NCI-H146 (cell line): ENCODE measurements around the gene ADRM1.

Experiments used
- DNase-seq: peaks from one replicate; lab custom pipeline; 2025; lab: John Stamatoyannopoulos, UW

The ADRM1 gene

DNA sequence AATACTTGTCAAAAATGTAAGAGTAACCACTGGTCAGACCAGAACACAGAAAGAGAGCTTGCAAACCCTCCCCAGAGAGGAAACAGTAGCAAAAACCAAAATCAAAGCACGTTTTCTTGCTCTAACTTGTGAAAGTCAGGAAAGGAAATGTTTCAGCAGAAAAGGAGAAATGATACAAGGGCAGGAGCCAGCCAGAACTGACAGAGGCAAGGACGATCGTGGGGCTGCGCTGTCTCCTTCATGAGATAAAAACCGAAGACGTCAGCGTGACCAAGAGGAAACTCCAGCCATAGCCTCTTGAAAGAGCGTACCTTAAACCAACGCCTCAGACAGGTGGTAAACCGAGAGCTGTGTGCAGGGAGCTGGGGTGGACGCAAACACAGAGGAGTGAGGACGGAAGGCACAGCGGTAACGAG is 36.9 kb downstream of the ADRM1 start:
- no peak for DNase-seq

GRCh38 chr20:62342910-62343309 is 40.1 kb downstream of the ADRM1 start:
- no peak for DNase-seq

DNA sequence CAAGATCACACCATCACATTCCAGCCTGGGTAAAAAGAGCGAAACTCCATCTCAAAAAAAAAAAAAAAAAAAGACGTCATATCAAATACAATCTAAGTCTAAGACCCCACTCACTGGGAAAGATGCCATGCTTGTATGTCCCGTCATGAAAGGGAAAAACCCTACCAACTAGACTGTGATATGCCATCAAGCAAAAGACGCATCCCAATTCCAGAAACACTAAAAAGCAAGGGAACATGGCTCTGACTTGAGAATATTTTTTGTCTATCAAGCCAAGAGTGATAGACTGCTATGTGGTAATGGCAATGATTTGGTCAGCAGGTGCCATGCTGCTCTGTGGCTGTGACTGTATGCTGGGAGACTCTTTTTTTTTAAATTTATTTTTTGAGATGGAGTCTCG is 41.3 kb downstream of the ADRM1 start:
- DNase-seq = no peak

GRCh38 chr20:62344782-62345181 is 42.0 kb downstream of the ADRM1 start:
- no peak for DNase-seq

DNA sequence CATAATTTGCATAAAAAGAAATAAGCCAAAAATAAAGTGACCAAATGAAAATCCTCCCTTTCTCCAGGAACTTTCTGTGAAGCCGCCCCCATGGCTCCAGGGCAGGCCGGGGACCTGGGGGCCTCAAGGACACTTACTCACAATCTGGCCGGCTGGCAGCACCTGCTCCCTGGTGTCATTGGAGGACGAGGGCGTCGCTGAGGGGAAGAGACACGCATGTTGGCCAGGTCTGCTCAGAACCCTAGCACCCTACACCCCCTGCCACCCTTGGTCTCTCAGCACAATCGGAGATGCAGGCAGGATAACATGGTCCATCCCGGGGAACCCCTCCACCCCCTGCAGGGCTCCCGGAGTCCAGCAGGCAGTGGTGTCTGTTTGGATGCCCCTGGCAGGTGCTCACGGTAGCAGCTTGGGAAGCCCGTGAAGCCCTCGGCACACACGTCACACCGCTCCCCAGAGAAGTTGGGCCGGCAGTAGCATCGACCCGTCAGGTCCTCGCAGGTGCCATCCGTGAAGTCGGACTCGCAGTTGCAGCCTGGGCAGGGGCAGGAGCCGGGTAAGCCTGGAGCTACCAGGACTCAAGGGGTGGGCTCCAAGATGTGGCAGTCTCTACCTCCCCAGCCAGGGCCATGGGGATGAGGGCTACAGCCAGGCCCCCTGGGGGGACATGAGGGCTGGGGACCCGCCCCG is 43.0 kb downstream of the ADRM1 start:
- DNase-seq = no peak

DNA sequence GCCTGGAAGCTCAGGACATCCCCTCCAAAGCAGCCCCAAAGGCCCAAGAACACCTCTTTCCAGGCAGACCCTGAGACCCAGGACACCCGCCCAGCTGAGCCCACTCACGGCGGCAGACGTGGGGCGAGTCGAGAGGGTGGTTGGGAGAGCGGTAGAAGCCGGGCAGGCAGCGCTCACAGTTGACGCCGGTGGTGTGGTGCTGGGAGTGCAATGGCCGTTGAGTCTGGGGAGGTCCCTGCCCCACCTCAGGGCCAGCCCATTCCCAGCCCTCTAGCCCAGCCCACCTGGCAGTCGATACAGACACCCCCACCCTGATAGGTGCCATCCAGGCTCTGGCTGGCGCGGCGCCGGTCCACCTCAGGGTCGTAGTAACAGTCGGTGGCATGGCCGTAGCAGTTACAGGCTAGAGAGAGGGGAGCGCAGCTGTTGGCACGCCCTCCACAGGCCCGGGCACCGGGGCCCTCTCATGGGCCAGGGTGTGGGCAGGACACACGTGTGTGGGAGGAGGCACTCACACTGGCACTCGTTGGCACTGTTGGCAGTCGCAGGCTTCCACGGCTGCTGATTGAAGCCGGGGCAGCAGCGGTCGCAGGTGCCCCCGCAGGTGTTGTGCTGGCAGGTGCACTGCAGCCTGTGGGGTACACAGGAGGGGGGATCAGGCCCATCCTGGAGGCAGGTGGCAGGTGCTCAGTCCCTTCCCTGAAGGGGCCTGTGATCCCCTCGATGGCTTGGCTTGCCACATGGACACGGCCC is 43.8 kb downstream of the ADRM1 start:
- DNase-seq = no peak

GRCh38 chr20:62347151-62347404 is 44.3 kb downstream of the ADRM1 start:
- no peak for DNase-seq

- DNase-seq = no peak
These were observed 44.6 kb downstream of the ADRM1 start for GRCh38 chr20:62347445-62347844.

DNA sequence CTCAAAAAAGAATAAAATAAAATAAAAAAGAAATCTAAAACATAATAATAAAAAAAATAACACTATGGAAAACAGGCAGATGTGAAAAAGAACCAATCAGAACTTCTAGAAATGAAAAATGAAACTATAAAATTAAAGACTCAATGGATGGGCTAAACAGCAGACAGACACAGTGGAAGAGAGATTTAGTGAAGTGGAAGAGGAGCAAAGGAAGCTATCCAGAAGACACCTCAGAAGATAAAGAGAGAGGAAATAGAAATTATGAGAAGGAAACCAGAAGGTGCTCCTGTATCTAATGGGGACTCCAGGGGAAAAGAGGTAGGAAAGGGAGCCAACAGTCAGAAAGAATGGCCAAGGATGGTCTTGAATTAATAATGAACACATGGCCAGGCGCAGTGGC is 45.8 kb downstream of the ADRM1 start:
- no peak for DNase-seq

DNA sequence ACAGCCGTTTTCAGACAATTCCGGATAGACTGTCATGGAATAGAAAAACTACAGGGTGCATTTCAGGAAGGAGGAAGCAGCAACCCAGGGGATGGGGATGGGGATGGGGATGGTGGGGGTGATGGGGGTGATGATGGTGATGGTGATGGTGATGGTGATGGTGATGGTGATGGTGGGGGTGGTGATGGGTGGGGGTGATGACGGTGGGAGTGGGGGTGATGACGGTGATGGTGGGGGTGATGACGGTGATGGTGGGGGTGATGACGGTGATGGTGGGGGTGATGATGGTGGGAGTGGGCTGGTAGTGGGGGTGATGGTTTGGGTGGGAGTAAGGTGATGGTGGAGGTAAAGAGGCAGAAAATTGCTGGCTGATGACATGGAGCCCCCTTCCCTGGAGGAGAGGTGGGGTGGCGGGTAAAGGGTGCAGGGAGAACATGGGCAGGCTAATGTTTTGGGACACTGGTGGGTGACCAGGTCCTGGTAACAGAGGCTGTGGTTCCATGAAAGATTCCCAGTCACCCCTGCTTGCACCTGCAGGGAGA is 46.8 kb downstream of the ADRM1 start:
- DNase-seq = no peak

GRCh38 chr20:62350098-62350628 is 47.4 kb downstream of the ADRM1 start:
- no peak for DNase-seq

DNA sequence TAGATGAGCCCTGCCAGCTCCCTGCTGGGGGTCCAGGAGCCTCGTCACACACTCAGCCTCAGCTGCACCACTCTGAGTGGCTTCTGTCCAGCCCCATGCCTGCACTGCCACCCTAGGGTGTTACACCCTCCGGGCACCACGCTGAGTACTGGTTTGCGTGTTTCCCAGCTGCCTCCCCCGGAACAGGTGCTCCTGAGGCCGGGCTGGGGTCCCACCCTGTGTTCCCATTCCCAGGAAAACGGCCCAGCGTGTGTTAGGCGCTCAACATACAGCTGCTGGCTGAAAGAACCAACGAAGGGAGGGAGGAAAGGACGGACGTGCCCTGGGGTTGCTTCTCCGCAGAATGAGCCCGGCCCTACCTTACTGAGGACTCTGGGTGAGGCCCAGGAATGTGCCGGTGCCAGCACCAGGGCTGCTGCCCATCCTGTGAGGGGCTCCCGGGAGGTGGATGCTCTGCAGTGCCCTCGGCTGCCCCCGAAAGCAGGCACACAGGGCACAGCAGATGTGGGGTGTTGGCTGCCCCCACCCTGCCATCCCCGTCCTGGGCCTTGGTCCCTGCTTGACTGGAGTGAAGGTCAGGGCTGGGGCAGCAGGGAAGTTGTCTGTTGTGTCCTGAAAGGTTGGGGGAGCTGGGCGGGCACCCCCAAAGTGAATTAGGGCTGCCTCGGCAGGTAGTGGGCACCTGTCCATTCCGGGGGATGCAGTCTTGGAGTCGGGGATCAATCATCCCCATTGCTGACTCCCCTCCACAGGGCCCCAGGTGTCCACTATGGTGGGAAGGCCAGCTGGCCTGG is 48.0 kb downstream of the ADRM1 start:
- DNase-seq = no peak

- no peak for DNase-seq
These were observed 48.9 kb downstream of the ADRM1 start for GRCh38 chr20:62351469-62352401.

GRCh38 chr20:62352402-62353288 is 49.8 kb downstream of the ADRM1 start:
- no peak for DNase-seq

- no peak for DNase-seq
These were observed 50.7 kb downstream of the ADRM1 start for GRCh38 chr20:62353289-62354030.

- no peak for DNase-seq
These were observed 51.4 kb downstream of the ADRM1 start for GRCh38 chr20:62354031-62354808.

GRCh38 chr20:62354811-62355341 is 52.1 kb downstream of the ADRM1 start:
- no peak for DNase-seq

- no peak for DNase-seq
These were observed 52.7 kb downstream of the ADRM1 start for GRCh38 chr20:62355516-62355877.
